22Rv1 (cell line): ENCODE data around the gene MMP27.

Experiments used
- ZFX ChIP-seq: fragments of 450-650 bp; IDR thresholded peaks from 2 replicates; pipeline ENCODE4 v1.6.1; 2017; ENCODE audit warnings: antibody characterized with exemption, borderline replicate concordance
- TF ChIP-seq, protein P1 (sequence below): fragments of 450-650 bp; IDR thresholded peaks from 2 replicates; pipeline ENCODE4 v1.5.1; 2017; ENCODE audit warnings: mild to moderate bottlenecking

DNA sequence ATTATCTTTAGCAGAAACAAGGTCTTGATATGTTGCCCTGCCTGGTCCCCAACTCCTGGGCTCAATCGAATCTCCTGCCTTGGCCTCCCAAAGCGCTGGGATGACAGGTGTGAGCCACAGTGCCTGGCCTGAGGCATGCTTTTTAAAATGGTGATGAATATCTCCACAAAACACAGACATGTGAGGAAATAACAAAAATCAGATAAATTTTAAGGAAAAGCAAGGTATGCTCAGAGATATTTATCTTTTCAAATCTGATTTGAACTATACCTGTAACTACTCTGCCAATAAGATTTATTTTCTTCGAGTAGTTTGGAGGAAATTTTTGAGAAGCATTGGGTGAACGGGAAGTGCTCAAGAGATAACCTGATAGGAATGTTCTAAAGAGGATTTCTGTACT lies 44.5 kb downstream of the MMP27 start:
- TF ChIP-seq, protein P1, sequence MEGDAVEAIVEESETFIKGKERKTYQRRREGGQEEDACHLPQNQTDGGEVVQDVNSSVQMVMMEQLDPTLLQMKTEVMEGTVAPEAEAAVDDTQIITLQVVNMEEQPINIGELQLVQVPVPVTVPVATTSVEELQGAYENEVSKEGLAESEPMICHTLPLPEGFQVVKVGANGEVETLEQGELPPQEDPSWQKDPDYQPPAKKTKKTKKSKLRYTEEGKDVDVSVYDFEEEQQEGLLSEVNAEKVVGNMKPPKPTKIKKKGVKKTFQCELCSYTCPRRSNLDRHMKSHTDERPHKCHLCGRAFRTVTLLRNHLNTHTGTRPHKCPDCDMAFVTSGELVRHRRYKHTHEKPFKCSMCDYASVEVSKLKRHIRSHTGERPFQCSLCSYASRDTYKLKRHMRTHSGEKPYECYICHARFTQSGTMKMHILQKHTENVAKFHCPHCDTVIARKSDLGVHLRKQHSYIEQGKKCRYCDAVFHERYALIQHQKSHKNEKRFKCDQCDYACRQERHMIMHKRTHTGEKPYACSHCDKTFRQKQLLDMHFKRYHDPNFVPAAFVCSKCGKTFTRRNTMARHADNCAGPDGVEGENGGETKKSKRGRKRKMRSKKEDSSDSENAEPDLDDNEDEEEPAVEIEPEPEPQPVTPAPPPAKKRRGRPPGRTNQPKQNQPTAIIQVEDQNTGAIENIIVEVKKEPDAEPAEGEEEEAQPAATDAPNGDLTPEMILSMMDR: no peak
- no peak for TF ChIP-seq ZFX
